ENCODE results near the gene CDH4. TPM values are rescaled to one million over a fixed set of nuclear protein-coding genes. Genes with fewer than 3 reads are reported as not detected.
"Not testable (repeated sequence)": the region's sequence is repeated elsewhere in the genome, so short reads cannot be mapped to it uniquely, and the experiment has no call there.

Gene CDH4
- total and polyA plus RNA-seq, 2 donors from 2014 or later: 1.1 TPM; not detected in 1

GRCh38 chr20:61478611-61479305 is 226.7 kb downstream of the CDH4 start:
- Histone ChIP-seq H3K9me3 (ENCODE audit: control insufficient read depth in 2 of 3, insufficient read depth in 1 of 3, low read length in 3 of 3) (no peaks in the 10 kb centered on the region), H3K36me3 (ENCODE audit: control insufficient read depth in 2 of 3, insufficient read depth in 3 of 3, low read length in 3 of 3) (no peaks in the 10 kb centered on the region), H3K4me1 (ENCODE audit: control insufficient read depth in 2 of 3, insufficient read depth in 2 of 3, low read depth in 1 of 3, low read length in 3 of 3) (no peaks in the 10 kb centered on the region), H3K4me3 (ENCODE audit: low read length in 3 of 3) (no peak overlapping the region), H3K9ac (ENCODE audit: low read length in 3 of 3) (no peak overlapping the region), H3K27me3 (ENCODE audit: control insufficient read depth, insufficient read depth, low read length) (no peaks in the 10 kb centered on the region), H3K27ac (ENCODE audit: low read depth in 2 of 2, low read length in 2 of 2) (no peak overlapping the region)
- no peak for DNase-seq
- TF ChIP-seq, protein P1, sequence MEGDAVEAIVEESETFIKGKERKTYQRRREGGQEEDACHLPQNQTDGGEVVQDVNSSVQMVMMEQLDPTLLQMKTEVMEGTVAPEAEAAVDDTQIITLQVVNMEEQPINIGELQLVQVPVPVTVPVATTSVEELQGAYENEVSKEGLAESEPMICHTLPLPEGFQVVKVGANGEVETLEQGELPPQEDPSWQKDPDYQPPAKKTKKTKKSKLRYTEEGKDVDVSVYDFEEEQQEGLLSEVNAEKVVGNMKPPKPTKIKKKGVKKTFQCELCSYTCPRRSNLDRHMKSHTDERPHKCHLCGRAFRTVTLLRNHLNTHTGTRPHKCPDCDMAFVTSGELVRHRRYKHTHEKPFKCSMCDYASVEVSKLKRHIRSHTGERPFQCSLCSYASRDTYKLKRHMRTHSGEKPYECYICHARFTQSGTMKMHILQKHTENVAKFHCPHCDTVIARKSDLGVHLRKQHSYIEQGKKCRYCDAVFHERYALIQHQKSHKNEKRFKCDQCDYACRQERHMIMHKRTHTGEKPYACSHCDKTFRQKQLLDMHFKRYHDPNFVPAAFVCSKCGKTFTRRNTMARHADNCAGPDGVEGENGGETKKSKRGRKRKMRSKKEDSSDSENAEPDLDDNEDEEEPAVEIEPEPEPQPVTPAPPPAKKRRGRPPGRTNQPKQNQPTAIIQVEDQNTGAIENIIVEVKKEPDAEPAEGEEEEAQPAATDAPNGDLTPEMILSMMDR (IDR thresholded peaks at IDR 0.05; ENCODE audit: borderline replicate concordance, extremely low read depth, insufficient read depth): no peak
- no peak for FAIRE-seq
- intact Hi-C loops (cut with DNase I): no loop called here

DNA sequence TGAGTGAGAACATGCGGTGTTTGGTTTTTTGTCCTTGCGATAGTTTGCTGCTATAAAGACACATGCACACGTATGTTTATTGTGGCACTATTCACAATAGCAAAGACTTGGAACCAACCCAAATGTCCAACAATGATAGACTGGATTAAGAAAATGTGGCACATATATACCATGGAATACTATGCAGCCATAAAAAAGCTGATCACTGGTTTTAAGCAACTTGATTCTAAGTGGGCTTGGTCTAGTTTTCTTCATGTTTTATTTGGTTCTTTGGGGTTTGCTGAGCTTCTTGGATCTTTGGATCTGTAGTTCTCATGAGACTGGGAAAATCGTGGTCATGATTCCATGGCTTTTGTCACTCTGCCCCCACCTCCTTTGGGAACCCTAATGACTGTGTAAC is 227.4 kb downstream of the CDH4 start:
- H3K9me3 ChIP-seq (ENCODE audit: control insufficient read depth in 2 of 3, insufficient read depth in 1 of 3, low read length in 3 of 3); H3K27me3 ChIP-seq (ENCODE audit: control insufficient read depth, insufficient read depth, low read length); H3K4me1 ChIP-seq (ENCODE audit: control insufficient read depth in 2 of 3, insufficient read depth in 2 of 3, low read depth in 1 of 3, low read length in 3 of 3); DNase-seq; FAIRE-seq; H3K9ac ChIP-seq (ENCODE audit: low read length in 3 of 3); H3K36me3 ChIP-seq (ENCODE audit: control insufficient read depth in 2 of 3, insufficient read depth in 3 of 3, low read length in 3 of 3); H3K4me3 ChIP-seq (ENCODE audit: low read length in 3 of 3); intact Hi-C loops (cut with DNase I); H3K27ac ChIP-seq (ENCODE audit: low read depth in 2 of 2, low read length in 2 of 2): not testable (repeated sequence)

GRCh38 chr20:61480158-61480825 is 228.2 kb downstream of the CDH4 start:
- intact Hi-C loops (cut with DNase I): no loop called here
- H3K4me3 ChIP-seq (ENCODE audit: low read length in 3 of 3): no peak overlapping the region
- H3K4me1 ChIP-seq (ENCODE audit: control insufficient read depth in 2 of 3, insufficient read depth in 2 of 3, low read depth in 1 of 3, low read length in 3 of 3): no peaks in the 10 kb centered on the region
- TF ChIP-seq, protein P1 (IDR thresholded peaks at IDR 0.05; ENCODE audit: borderline replicate concordance, extremely low read depth, insufficient read depth): no peak
- H3K27ac ChIP-seq (ENCODE audit: low read depth in 2 of 2, low read length in 2 of 2): no peak overlapping the region
- H3K9me3 ChIP-seq (ENCODE audit: control insufficient read depth in 2 of 3, insufficient read depth in 1 of 3, low read length in 3 of 3): no peaks in the 10 kb centered on the region
- no peak for FAIRE-seq
- no peaks in the 10 kb centered on the region for H3K27me3 ChIP-seq (ENCODE audit: control insufficient read depth, insufficient read depth, low read length)
- H3K9ac ChIP-seq (ENCODE audit: low read length in 3 of 3): no peak overlapping the region
- no peaks in the 10 kb centered on the region for H3K36me3 ChIP-seq (ENCODE audit: control insufficient read depth in 2 of 3, insufficient read depth in 3 of 3, low read length in 3 of 3)
- DNase-seq: no peak

GRCh38 chr20:61482056-61482887 is 230.2 kb downstream of the CDH4 start:
- TF ChIP-seq, protein P1 (IDR thresholded peaks at IDR 0.05; ENCODE audit: borderline replicate concordance, extremely low read depth, insufficient read depth): no peak
- no peaks in the 10 kb centered on the region for H3K27me3 ChIP-seq (ENCODE audit: control insufficient read depth, insufficient read depth, low read length)
- no peak for DNase-seq
- intact Hi-C loops (cut with DNase I): no loop called here
- no peaks in the 10 kb centered on the region for H3K36me3 ChIP-seq (ENCODE audit: control insufficient read depth in 2 of 3, insufficient read depth in 3 of 3, low read length in 3 of 3)
- H3K27ac ChIP-seq (ENCODE audit: low read depth in 2 of 2, low read length in 2 of 2): no peak overlapping the region
- no peak overlapping the region for H3K9ac ChIP-seq (ENCODE audit: low read length in 3 of 3)
- no peak for FAIRE-seq
- H3K9me3 ChIP-seq (ENCODE audit: control insufficient read depth in 2 of 3, insufficient read depth in 1 of 3, low read length in 3 of 3): no peaks in the 10 kb centered on the region
- H3K4me1 ChIP-seq (ENCODE audit: control insufficient read depth in 2 of 3, insufficient read depth in 2 of 3, low read depth in 1 of 3, low read length in 3 of 3): no peaks in the 10 kb centered on the region
- no peak overlapping the region for H3K4me3 ChIP-seq (ENCODE audit: low read length in 3 of 3)

All from kidney (tissue), 14 donors.